Activated T-helper 1 cell treated with anti-CD3 and anti-CD28 coated beads, Interleukin-12 subunit alpha, Interleukin-12 subunit beta, Interleukin-2, Interleukin-4 antibody, amounts not matched to agents 30 ng/mL and 10 ng/mL and 1 ng/mL, durations not matched to agents 14 hours and 24 hours and 36 hours (primary cell): ENCODE measurements around the gene TJP3. TPM values are rescaled to one million over a fixed set of nuclear protein-coding genes. Genes with fewer than 3 reads are reported as not detected.

Experiments
- DNase-seq: peaks from one replicate; pipeline ENCODE4 v3.0.0; 2021; ENCODE audit warnings: low spot score
- H3K27ac Mint-ChIP-seq: one replicate; pipeline ENCODE4 v1.8.0; 2021; ENCODE audit warnings: mild to moderate bottlenecking, mixed read lengths
- H3K27me3 Mint-ChIP-seq: one replicate; pipeline ENCODE4 v1.8.0; 2022; ENCODE audit warnings: mild to moderate bottlenecking, moderate library complexity, mixed read lengths; ENCODE audit not compliant: insufficient read depth
- H3K36me3 Mint-ChIP-seq: one replicate; pipeline ENCODE4 v1.8.0; 2021; ENCODE audit warnings: low read depth, mixed read lengths
- H3K4me1 Mint-ChIP-seq: one replicate; pipeline ENCODE4 v1.8.0; 2021; ENCODE audit warnings: low read depth, mixed read lengths
- H3K4me3 Mint-ChIP-seq: one replicate; pipeline ENCODE4 v1.8.0; 2021; ENCODE audit warnings: mild to moderate bottlenecking, moderate library complexity, mixed read lengths
- H3K9me3 Mint-ChIP-seq: one replicate; pipeline ENCODE4 v1.8.0; 2021; ENCODE audit warnings: mixed read lengths
- intact Hi-C: fragments of 100-400 bp; cut with micrococcal nuclease; formaldehyde crosslinking; loops from one replicate; pipeline ENCODE4 v1.15.1; 2024
- total RNA-seq: library from RNA; stranded (reverse); gene quantifications from 2 replicates; pipeline ENCODE4 v1.2.3, GENCODE V29; 2022

The TJP3 gene
- total RNA-seq, 1 donor from 2014 or later, result 0.08 TPM

GRCh38 chr19:3788996-3789778 lies 81.0 kb downstream of the TJP3 start:
- Mint-ChIP-seq H3K27me3 (peaks cover 12% of the 10 kb centered on the region), H3K27ac (no peak overlapping the region), H3K4me1 (no peaks in the 10 kb centered on the region), H3K4me3 (no peak overlapping the region), H3K9me3 (peaks cover 4% of the 10 kb centered on the region), H3K36me3 (no peaks in the 10 kb centered on the region)
- intact Hi-C loops, result no loop called here
- DNase-seq, result no peak

- Mint-ChIP-seq H3K4me3 (no peak overlapping the region), H3K36me3 (no peaks in the 10 kb centered on the region), H3K27me3 (peaks cover 12% of the 10 kb centered on the region), H3K27ac (no peak overlapping the region), H3K9me3 (peaks cover 4% of the 10 kb centered on the region), H3K4me1 (no peaks in the 10 kb centered on the region)
- intact Hi-C loops, result no loop called here
- DNase-seq, result no peak
Observed at GRCh38 chr19:3790209-3790734, 82.1 kb downstream of the TJP3 start.

GRCh38 chr19:3790941-3791340 lies 82.8 kb downstream of the TJP3 start:
- no peaks in the 10 kb centered on the region for H3K36me3 Mint-ChIP-seq
- H3K4me3 Mint-ChIP-seq, result no peak overlapping the region
- intact Hi-C loops, result no loop called here
- H3K27ac Mint-ChIP-seq, result no peak overlapping the region
- peaks cover 4% of the 10 kb centered on the region for H3K9me3 Mint-ChIP-seq
- no peaks in the 10 kb centered on the region for H3K4me1 Mint-ChIP-seq
- peaks cover 10% of the 10 kb centered on the region for H3K27me3 Mint-ChIP-seq
- no peak for DNase-seq

- intact Hi-C loops, result no loop called here
- Mint-ChIP-seq H3K4me3 (no peak overlapping the region), H3K4me1 (no peaks in the 10 kb centered on the region), H3K36me3 (no peaks in the 10 kb centered on the region), H3K9me3 (peaks cover 14% of the 10 kb centered on the region), H3K27me3 (peaks cover 5% of the 10 kb centered on the region), H3K27ac (no peak overlapping the region)
- DNase-seq, result no peak
Observed at GRCh38 chr19:3792114-3792513, 83.9 kb downstream of the TJP3 start.

GRCh38 chr19:3793799-3794198 lies 85.6 kb downstream of the TJP3 start:
- no peak for DNase-seq
- Mint-ChIP-seq H3K4me3 (no peak overlapping the region), H3K27ac (no peak overlapping the region), H3K36me3 (peaks cover 3% of the 10 kb centered on the region), H3K4me1 (peaks cover 6% of the 10 kb centered on the region), H3K27me3 (peaks cover 5% of the 10 kb centered on the region), H3K9me3 (peaks cover 18% of the 10 kb centered on the region)
- intact Hi-C loops, result no loop called here

- H3K4me3 Mint-ChIP-seq, result no peak overlapping the region
Observed at GRCh38 chr19:3796358-3796757, 88.2 kb downstream of the TJP3 start.

GRCh38 chr19:3798137-3798536 lies 90.0 kb downstream of the TJP3 start:
- Mint-ChIP-seq H3K4me1 (peaks cover 18% of the 10 kb centered on the region), H3K4me3 (peak overlapping the region; percentile 55), H3K27ac (peak overlapping the region; percentile 67), H3K9me3 (peaks cover 15% of the 10 kb centered on the region), H3K27me3 (peaks cover 7% of the 10 kb centered on the region), H3K36me3 (peaks cover 5% of the 10 kb centered on the region)
- peak; percentile 21 for DNase-seq
- intact Hi-C loops, result loop anchor here (1.0 kb wide), 1 partner anchor 37 kb away; the partner anchor contains the start of gene APBA3

More at GRCh38 chr19:3796358-3796757, 88.2 kb downstream of the TJP3 start:
- intact Hi-C loops, result loop anchor here (1.0 kb wide), 1 partner anchor 22 kb away; no protein-coding TSS in a partner anchor
- Mint-ChIP-seq H3K27me3 (peaks cover 8% of the 10 kb centered on the region), H3K9me3 (peaks cover 18% of the 10 kb centered on the region), H3K4me1 (peaks cover 16% of the 10 kb centered on the region), H3K27ac (no peak overlapping the region), H3K36me3 (peaks cover 5% of the 10 kb centered on the region)
- no peak for DNase-seq

Other genes with a start within 250 kb of the TJP3 start
- gene SMIM24, start 227.9 kb upstream of the TJP3 start, total RNA-seq, result not detected in 2 replicates
- not detected in 2 replicates for gene SMIM44, start 224.9 kb upstream of the TJP3 start, total RNA-seq
- gene DOHH, start 207.7 kb upstream of the TJP3 start, total RNA-seq, result 20.6 and 21.6 TPM in 2 replicates
- gene FZR1, start 202.1 kb upstream of the TJP3 start, total RNA-seq, result 41.1 and 45.3 TPM in 2 replicates
- 1.4 and 1.7 TPM in 2 replicates for gene TEKTIP1, start 169.2 kb upstream of the TJP3 start, total RNA-seq
- gene MFSD12, start 150.8 kb upstream of the TJP3 start, total RNA-seq, result 126 and 136 TPM in 2 replicates
- 56.4 and 63.0 TPM in 2 replicates for gene HMG20B, start 135.4 kb upstream of the TJP3 start, total RNA-seq
- gene GIPC3, start 122.9 kb upstream of the TJP3 start, total RNA-seq, result 0.31 and 0.39 TPM in 2 replicates
- gene TBXA2R, start 101.5 kb upstream of the TJP3 start, total RNA-seq, result 0.47 and 1.0 TPM in 2 replicates
- 37.2 and 40.8 TPM in 2 replicates for gene CACTIN, start 81.6 kb upstream of the TJP3 start, total RNA-seq
- gene PIP5K1C, start 7.9 kb upstream of the TJP3 start, total RNA-seq, result 24.5 and 28.0 TPM in 2 replicates
- 45.4 and 48.9 TPM in 2 replicates for gene APBA3, start 53.3 kb downstream of the TJP3 start, total RNA-seq
- 88.2 and 94.7 TPM in 2 replicates for gene MRPL54, start 54.3 kb downstream of the TJP3 start, total RNA-seq
- not detected in 2 replicates for gene RAX2, start 63.8 kb downstream of the TJP3 start, total RNA-seq
- gene MATK, start 78.0 kb downstream of the TJP3 start, total RNA-seq, result 21.5 and 24.3 TPM in 2 replicates
- gene ZFR2, start 160.7 kb downstream of the TJP3 start, total RNA-seq, result 0.39 TPM in 1 of 2 replicates, not detected in the other
- not detected in 2 replicates for gene ATCAY, start 172.3 kb downstream of the TJP3 start, total RNA-seq
- gene NMRK2, start 224.7 kb downstream of the TJP3 start, total RNA-seq, result not detected in 2 replicates